ENCODE data around the gene SNN. TPM values are rescaled to one million over a fixed set of nuclear protein-coding genes. Genes with fewer than 3 reads are reported as not detected.

The SNN gene
- total RNA-seq, 1 donor from 2014 or later = 27.6 TPM

- Histone ChIP-seq H3K4me3 (ENCODE audit: low read depth, low read length) (no peak overlapping the region), H3K36me3 (ENCODE audit: control insufficient read depth, insufficient read depth, low read length) (peaks cover 1% of the 10 kb centered on the region), H3K27me3 (ENCODE audit: control insufficient read depth, insufficient read depth, low read length) (no peaks in the 10 kb centered on the region)
- FAIRE-seq (no peak), DNase-seq (ENCODE audit: low read depth) (no peak)
- no peak for TF ChIP-seq CTCF (IDR thresholded peaks at IDR 0.05; ENCODE audit: insufficient read depth, low read length, severe bottlenecking)
Observed at GRCh38 chr16:11670171-11671131, 2.2 kb downstream of the SNN start.

- no peak for TF ChIP-seq CTCF (IDR thresholded peaks at IDR 0.05; ENCODE audit: insufficient read depth, low read length, severe bottlenecking)
- FAIRE-seq (no peak), DNase-seq (ENCODE audit: low read depth) (no peak)
- H3K27me3 ChIP-seq (ENCODE audit: control insufficient read depth, insufficient read depth, low read length) = no peaks in the 10 kb centered on the region
- peaks cover 5% of the 10 kb centered on the region for H3K36me3 ChIP-seq (ENCODE audit: control insufficient read depth, insufficient read depth, low read length)
- H3K4me3 ChIP-seq (ENCODE audit: low read depth, low read length) = no peak overlapping the region
Observed at GRCh38 chr16:11671271-11671670, 3.0 kb downstream of the SNN start.

GRCh38 chr16:11671676-11672075, 3.4 kb downstream of the SNN start:
- Histone ChIP-seq H3K36me3 (ENCODE audit: control insufficient read depth, insufficient read depth, low read length) (peaks cover 6% of the 10 kb centered on the region), H3K4me3 (ENCODE audit: low read depth, low read length) (no peak overlapping the region), H3K27me3 (ENCODE audit: control insufficient read depth, insufficient read depth, low read length) (no peaks in the 10 kb centered on the region)
- FAIRE-seq = no peak
- DNase-seq (ENCODE audit: low read depth) = no peak
- TF ChIP-seq CTCF (IDR thresholded peaks at IDR 0.05; ENCODE audit: insufficient read depth, low read length, severe bottlenecking) = no peak

- H3K4me3 ChIP-seq (ENCODE audit: low read depth, low read length) = no peak overlapping the region
- DNase-seq (ENCODE audit: low read depth) (no peak), FAIRE-seq (no peak)
- peaks cover 6% of the 10 kb centered on the region for H3K36me3 ChIP-seq (ENCODE audit: control insufficient read depth, insufficient read depth, low read length)
- no peak for TF ChIP-seq CTCF (IDR thresholded peaks at IDR 0.05; ENCODE audit: insufficient read depth, low read length, severe bottlenecking)
- no peaks in the 10 kb centered on the region for H3K27me3 ChIP-seq (ENCODE audit: control insufficient read depth, insufficient read depth, low read length)
Observed at GRCh38 chr16:11672206-11673090, 4.2 kb downstream of the SNN start.

GRCh38 chr16:11673091-11674000, 5.1 kb downstream of the SNN start:
- no peak for FAIRE-seq

More at GRCh38 chr16:11673091-11674000, 5.1 kb downstream of the SNN start:
- no peak for TF ChIP-seq CTCF (IDR thresholded peaks at IDR 0.05; ENCODE audit: insufficient read depth, low read length, severe bottlenecking)
- DNase-seq (ENCODE audit: low read depth) = no peak
- H3K27me3 ChIP-seq (ENCODE audit: control insufficient read depth, insufficient read depth, low read length) = no peaks in the 10 kb centered on the region
- no peak overlapping the region for H3K4me3 ChIP-seq (ENCODE audit: low read depth, low read length)
- H3K36me3 ChIP-seq (ENCODE audit: control insufficient read depth, insufficient read depth, low read length) = peaks cover 10% of the 10 kb centered on the region
